HCT116 (cell line): ENCODE measurements around the gene CACNA2D3.

ENCODE experiments used
- CTCF ChIP-seq, 3 experiments: fragments of 200-600 bp in 1 of 3; sonication (generic) in 1 of 3; IDR thresholded peaks in 2 of 3; conservative IDR thresholded peaks in 1 of 3; 2 replicates each; pipeline ENCODE4 v1.5.1; 2012 to 2017; ENCODE audit warnings: low read depth in 2 of 3, low read length in 2 of 3, antibody characterized with exemption in 1 of 3, borderline replicate concordance in 1 of 3, control low read depth in 1 of 3, mild to moderate bottlenecking in 1 of 3, mixed read lengths in 1 of 3, mixed run types in 1 of 3, moderate library complexity in 1 of 3; ENCODE audit not compliant: insufficient read depth in 1 of 3
- EGR1 ChIP-seq: IDR thresholded peaks from 2 replicates; pipeline ENCODE4 v1.6.1; 2012; ENCODE audit warnings: low read depth
- EZH2 ChIP-seq: fragments of 200-600 bp; sonication (generic); IDR thresholded peaks from 2 replicates; pipeline ENCODE4 v1.6.1; 2017; ENCODE audit warnings: antibody characterized with exemption, mixed run types
- POLR2A ChIP-seq: IDR thresholded peaks from 2 replicates; pipeline ENCODE4 v1.7.0; 2011; ENCODE audit warnings: borderline replicate concordance; ENCODE audit not compliant: insufficient read depth, insufficient read length; ENCODE audit errors: extremely low read depth
- POLR2AphosphoS5 ChIP-seq: IDR thresholded peaks from 2 replicates; pipeline ENCODE4 v1.6.1; 2011; ENCODE audit warnings: mild to moderate bottlenecking, low read depth, low read length, moderate library complexity
- SIN3A ChIP-seq: IDR thresholded peaks from 2 replicates; pipeline ENCODE4 v1.6.1; 2012; ENCODE audit warnings: low read depth
- YY1 ChIP-seq: IDR thresholded peaks from 2 replicates; pipeline ENCODE4 v1.6.1; 2011; ENCODE audit warnings: low read length, low read depth, moderate library complexity, mild to moderate bottlenecking; ENCODE audit not compliant: insufficient replicate concordance; ENCODE audit errors: extremely low read depth
- ZBTB33 ChIP-seq: IDR thresholded peaks from 2 replicates; pipeline ENCODE4 v1.6.1; 2011; ENCODE audit warnings: mild to moderate bottlenecking, low read length, moderate library complexity; ENCODE audit not compliant: insufficient replicate concordance; ENCODE audit errors: extremely low read depth
- ZFX ChIP-seq: fragments of 450-650 bp; IDR thresholded peaks from 2 replicates; pipeline ENCODE4 v1.6.1; 2017
- TF ChIP-seq, protein P1 (sequence below): IDR thresholded peaks from 2 replicates; pipeline ENCODE4 v1.6.1; 2012
- TF ChIP-seq, protein P2 (sequence below): IDR thresholded peaks from 2 replicates; pipeline ENCODE4 v1.6.1; 2012
- TF ChIP-seq, protein P3 (sequence below): IDR thresholded peaks from 2 replicates; pipeline ENCODE4 v1.6.1; 2012; ENCODE audit warnings: low read depth

GRCh38 chr3:54530944-54531343 is 408.6 kb downstream of the CACNA2D3 start:
- TF ChIP-seq CTCF (IDR thresholded peaks at IDR 0.05 in 2 of 3, conservative IDR thresholded peaks at IDR 0.05 in 1 of 3; ENCODE audit: borderline replicate concordance in 1 of 3, insufficient read depth in 1 of 3, low read depth in 2 of 3, low read length in 2 of 3) (no peak), SIN3A (no peak), ZBTB33 (no peak), POLR2AphosphoS5 (no peak), ZFX (no peak), EZH2 (no peak), POLR2A (no peak), EGR1 (no peak), YY1 (no peak)
- TF ChIP-seq, protein P1, sequence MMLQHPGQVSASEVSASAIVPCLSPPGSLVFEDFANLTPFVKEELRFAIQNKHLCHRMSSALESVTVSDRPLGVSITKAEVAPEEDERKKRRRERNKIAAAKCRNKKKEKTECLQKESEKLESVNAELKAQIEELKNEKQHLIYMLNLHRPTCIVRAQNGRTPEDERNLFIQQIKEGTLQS = no peak
- TF ChIP-seq, protein P2, sequence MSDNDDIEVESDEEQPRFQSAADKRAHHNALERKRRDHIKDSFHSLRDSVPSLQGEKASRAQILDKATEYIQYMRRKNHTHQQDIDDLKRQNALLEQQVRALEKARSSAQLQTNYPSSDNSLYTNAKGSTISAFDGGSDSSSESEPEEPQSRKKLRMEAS = no peak
- TF ChIP-seq, protein P3, sequence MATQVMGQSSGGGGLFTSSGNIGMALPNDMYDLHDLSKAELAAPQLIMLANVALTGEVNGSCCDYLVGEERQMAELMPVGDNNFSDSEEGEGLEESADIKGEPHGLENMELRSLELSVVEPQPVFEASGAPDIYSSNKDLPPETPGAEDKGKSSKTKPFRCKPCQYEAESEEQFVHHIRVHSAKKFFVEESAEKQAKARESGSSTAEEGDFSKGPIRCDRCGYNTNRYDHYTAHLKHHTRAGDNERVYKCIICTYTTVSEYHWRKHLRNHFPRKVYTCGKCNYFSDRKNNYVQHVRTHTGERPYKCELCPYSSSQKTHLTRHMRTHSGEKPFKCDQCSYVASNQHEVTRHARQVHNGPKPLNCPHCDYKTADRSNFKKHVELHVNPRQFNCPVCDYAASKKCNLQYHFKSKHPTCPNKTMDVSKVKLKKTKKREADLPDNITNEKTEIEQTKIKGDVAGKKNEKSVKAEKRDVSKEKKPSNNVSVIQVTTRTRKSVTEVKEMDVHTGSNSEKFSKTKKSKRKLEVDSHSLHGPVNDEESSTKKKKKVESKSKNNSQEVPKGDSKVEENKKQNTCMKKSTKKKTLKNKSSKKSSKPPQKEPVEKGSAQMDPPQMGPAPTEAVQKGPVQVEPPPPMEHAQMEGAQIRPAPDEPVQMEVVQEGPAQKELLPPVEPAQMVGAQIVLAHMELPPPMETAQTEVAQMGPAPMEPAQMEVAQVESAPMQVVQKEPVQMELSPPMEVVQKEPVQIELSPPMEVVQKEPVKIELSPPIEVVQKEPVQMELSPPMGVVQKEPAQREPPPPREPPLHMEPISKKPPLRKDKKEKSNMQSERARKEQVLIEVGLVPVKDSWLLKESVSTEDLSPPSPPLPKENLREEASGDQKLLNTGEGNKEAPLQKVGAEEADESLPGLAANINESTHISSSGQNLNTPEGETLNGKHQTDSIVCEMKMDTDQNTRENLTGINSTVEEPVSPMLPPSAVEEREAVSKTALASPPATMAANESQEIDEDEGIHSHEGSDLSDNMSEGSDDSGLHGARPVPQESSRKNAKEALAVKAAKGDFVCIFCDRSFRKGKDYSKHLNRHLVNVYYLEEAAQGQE = no peak
